ENCODE measurements around the gene LNPK.

DNA sequence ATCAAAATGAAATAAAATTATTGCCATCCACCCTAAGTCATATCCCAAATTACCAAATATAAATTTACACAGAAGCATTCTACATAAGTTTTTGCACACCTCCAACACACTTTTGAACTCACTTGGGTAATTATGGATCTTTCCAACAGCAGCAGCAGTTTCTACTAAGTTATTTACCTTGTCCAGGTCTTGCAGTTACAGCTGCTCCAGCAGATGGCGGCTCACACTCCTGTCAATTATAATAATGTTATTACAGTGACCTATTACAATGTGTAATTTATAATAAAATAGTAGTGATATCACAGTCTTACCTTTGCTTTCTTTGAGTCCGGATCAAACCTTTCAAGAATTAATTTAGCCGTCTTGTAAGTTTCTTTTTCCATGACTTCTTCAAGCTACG is 37.9 kb downstream of the LNPK start:
- TF ChIP-seq EZH2phosphoT487 (IDR thresholded peaks at IDR 0.05; ENCODE audit: borderline replicate concordance, low read length) (no peak), CTCF (IDR thresholded peaks at IDR 0.05; ENCODE audit: low read depth, low read length, poor library complexity, severe bottlenecking) (peak; percentile 19)

Data from DOHH2 (cell line).